ENCODE measurements around the gene ZNF165.

Gene ZNF165

DNA sequence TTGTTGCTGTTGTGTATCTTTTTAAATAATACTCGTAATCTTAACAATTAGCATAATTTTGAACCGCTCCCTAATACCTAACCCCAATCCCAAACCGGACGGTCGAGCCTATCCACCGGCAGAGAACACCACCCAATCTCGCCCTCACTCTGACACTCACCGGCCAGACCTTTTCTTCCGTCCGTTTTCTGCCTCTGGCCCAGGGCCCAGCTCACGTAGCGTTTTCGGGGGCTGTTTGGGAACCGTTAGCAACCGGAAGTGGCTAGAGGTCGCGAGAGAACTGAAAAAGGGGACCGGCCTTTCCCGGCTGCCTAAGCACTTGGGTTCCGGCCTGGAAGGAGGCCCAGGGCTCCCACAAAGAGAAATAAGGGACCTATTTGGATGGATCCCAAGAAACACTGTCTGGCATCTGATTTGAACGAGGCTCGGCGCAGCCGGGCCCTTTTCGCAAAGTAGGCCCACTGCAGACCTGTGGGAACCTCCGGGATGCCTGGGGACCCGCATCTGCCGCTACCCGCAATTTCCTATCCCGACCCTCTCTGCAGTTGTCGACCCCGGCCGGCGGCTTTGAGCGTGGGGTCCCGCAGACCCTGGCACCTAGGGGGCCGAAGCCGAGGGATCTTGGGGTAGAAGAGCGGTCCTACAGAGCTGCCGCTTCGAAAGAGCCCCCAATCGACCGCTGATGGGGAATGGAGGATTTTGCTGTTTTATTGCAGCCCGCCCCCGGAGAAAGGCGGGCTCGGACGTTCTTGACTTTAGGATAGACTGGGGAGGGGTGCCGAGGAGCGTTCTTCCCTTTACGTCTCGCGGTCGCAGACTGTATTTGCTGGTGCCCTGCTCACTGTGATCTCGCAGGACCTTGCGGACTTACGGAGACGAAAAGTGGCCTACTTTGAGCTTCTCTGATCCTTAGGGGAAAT is 56.5 kb downstream of the ZNF165 start:
- Mint-ChIP-seq H3K36me3 (ENCODE audit: low read depth) (peaks cover 22% of the 10 kb centered on the region), H3K4me1 (ENCODE audit: low read depth) (peaks cover 76% of the 10 kb centered on the region), H3K9me3 (no peaks in the 10 kb centered on the region), H3K4me3 (peak overlapping the region; percentile 96), H3K27ac (peak overlapping the region; percentile 97), H3K27me3 (no peaks in the 10 kb centered on the region)

GRCh38 chr6:28137505-28137981 is 57.2 kb downstream of the ZNF165 start:
- H3K27ac Mint-ChIP-seq, result peak overlapping the region; percentile 97
- peaks cover 79% of the 10 kb centered on the region for H3K4me1 Mint-ChIP-seq (ENCODE audit: low read depth)
- peaks cover 22% of the 10 kb centered on the region for H3K36me3 Mint-ChIP-seq (ENCODE audit: low read depth)
- H3K4me3 Mint-ChIP-seq, result peak overlapping the region; percentile 96
- no peaks in the 10 kb centered on the region for H3K27me3 Mint-ChIP-seq
- no peaks in the 10 kb centered on the region for H3K9me3 Mint-ChIP-seq

Measured in stimulated activated naive CD8-positive, alpha-beta T cell treated with anti-CD3 and anti-CD28 coated beads, Interleukin-15, Interleukin-2, amounts not matched to agents 100 ng/mL and 50 ng/mL, for 24 hours (primary cell).